Lower lobe of right lung (tissue), 2 donors: ENCODE results near the gene CHAC1. TPM values are rescaled to one million over a fixed set of nuclear protein-coding genes. Genes with fewer than 3 reads are reported as not detected.

Experiments
- ATAC-seq, 2 donors: fragments of 200-7000 bp; cut with Tn5 transposase; one replicate each; pipeline ENCODE4 v1.9.1; 2020 to 2022; ENCODE audit warnings: mild to moderate bottlenecking in 2 of 2, moderate library complexity in 2 of 2
- DNase-seq: peaks from one replicate; pipeline ENCODE4 v3.0.0-alpha.2; 2020
- H3K27ac ChIP-seq: fragments of 200-600 bp; one replicate; pipeline ENCODE4 v1.8.0; 2022
- H3K27me3 ChIP-seq: fragments of 200-600 bp; one replicate; pipeline ENCODE4 v1.8.0; 2022; ENCODE audit warnings: low read depth
- H3K36me3 ChIP-seq: fragments of 200-600 bp; one replicate; pipeline ENCODE4 v1.8.0; 2022; ENCODE audit warnings: mild to moderate bottlenecking
- H3K4me1 ChIP-seq: fragments of 200-600 bp; one replicate; pipeline ENCODE4 v1.8.0; 2022
- H3K4me3 ChIP-seq: fragments of 200-600 bp; one replicate; pipeline ENCODE4 v1.8.0; 2022; ENCODE audit warnings: mild to moderate bottlenecking
- H3K9me3 ChIP-seq: fragments of 200-600 bp; one replicate; pipeline ENCODE4 v1.8.0; 2022
- CTCF ChIP-seq: fragments of 200-600 bp; IDR thresholded peaks from one replicate; pipeline ENCODE4 v1.8.0; 2022; ENCODE audit warnings: antibody characterized with exemption, mild to moderate bottlenecking
- intact Hi-C: fragments of 100-400 bp; cut with DNase I; formaldehyde crosslinking; loops from one replicate; pipeline ENCODE4 v1.11.0; 2022
- long read RNA-seq: library from polyadenylated mRNA; unstranded; transcript quantifications from one replicate; pipeline ENCODE4 v2.0.0, GENCODE V29; 2021
- total RNA-seq: library from RNA; stranded (reverse); fragmentation: NEBNext Ultra II Directional; extraction: Animal tissue kit (Norgen Biotek cat#: 25700); gene quantifications from one replicate; pipeline ENCODE4 v1.2.1, GENCODE V29; 2021
- donor health status: DM: no; HTN: yes; CAD: no; lungs with severe emphysema.

The CHAC1 gene
- 1.8 TPM for total RNA-seq
- long read RNA-seq, partial matches to known transcripts: 0 of 4 reads
- long read RNA-seq, other reads (novel, unspliced or antisense): 1 of 4 reads

- TF ChIP-seq CTCF: peak; percentile 26
- peaks cover 26% of the 10 kb centered on the region for H3K4me1 ChIP-seq
- no peaks in the 10 kb centered on the region for H3K9me3 ChIP-seq
- H3K36me3 ChIP-seq: no peaks in the 10 kb centered on the region
- no peaks in the 10 kb centered on the region for H3K27me3 ChIP-seq
- H3K4me3 ChIP-seq: peak within 1 kb of the TSS; percentile 79
- intact Hi-C loops: no loop called here
- peak within 1 kb of the TSS; percentile 87 for H3K27ac ChIP-seq
- DNase-seq: peak; percentile 98
- peak; percentile 95 to 97 for ATAC-seq
These were observed at the start of gene CHAC1 for GRCh38 chr15:40952901-40953712. Gene CHAC1, plus strand, starts transcription at chr15:40953471. Its CDS starts 113 bp downstream, at chr15:40953584.

- no peaks in the 10 kb centered on the region for H3K9me3 ChIP-seq
- H3K27ac ChIP-seq: peak overlapping the region; percentile 39
- H3K4me1 ChIP-seq: peaks cover 83% of the 10 kb centered on the region
- intact Hi-C loops: no loop called here
- H3K36me3 ChIP-seq: peaks cover 49% of the 10 kb centered on the region
- H3K27me3 ChIP-seq: no peaks in the 10 kb centered on the region
- ATAC-seq (no peak), DNase-seq (no peak)
- TF ChIP-seq CTCF: no peak
- H3K4me3 ChIP-seq: no peak overlapping the region
These were observed 48.6 kb upstream of the CHAC1 start for GRCh38 chr15:40904552-40905201.

- peak; percentile 91 to 94 for ATAC-seq
- H3K4me1 ChIP-seq: peaks cover 94% of the 10 kb centered on the region
These were observed 46.9 kb upstream of the CHAC1 start for GRCh38 chr15:40906091-40906990.

GRCh38 chr15:40906991-40907802, 46.1 kb upstream of the CHAC1 start:
- DNase-seq (peak; percentile 75), ATAC-seq (peak; percentile 10 to 31)
- H3K36me3 ChIP-seq: peaks cover 25% of the 10 kb centered on the region
- no peaks in the 10 kb centered on the region for H3K9me3 ChIP-seq
- peak overlapping the region; percentile 61 for H3K4me3 ChIP-seq
- H3K4me1 ChIP-seq: peaks cover 89% of the 10 kb centered on the region
- intact Hi-C loops: no loop called here
- no peaks in the 10 kb centered on the region for H3K27me3 ChIP-seq
- peak overlapping the region; percentile 95 for H3K27ac ChIP-seq
- no peak for TF ChIP-seq CTCF

More at GRCh38 chr15:40906091-40906990, 46.9 kb upstream of the CHAC1 start:
- no peaks in the 10 kb centered on the region for H3K27me3 ChIP-seq
- H3K4me3 ChIP-seq: peak overlapping the region; percentile 61
- no peaks in the 10 kb centered on the region for H3K9me3 ChIP-seq
- H3K27ac ChIP-seq: peak overlapping the region; percentile 95
- peak; percentile 90 for TF ChIP-seq CTCF
- intact Hi-C loops: no loop called here
- peaks cover 32% of the 10 kb centered on the region for H3K36me3 ChIP-seq
- DNase-seq: peak; percentile 95
